Neural crest cell (in vitro differentiated cells): Measurements from ENCODE around the gene NFASC. TPM values are rescaled to one million over a fixed set of nuclear protein-coding genes. Genes with fewer than 3 reads are reported as not detected.

Source experiments
- DNase-seq: peaks from one replicate; pipeline ENCODE4 v3.0.0; 2021; ENCODE audit warnings: low read depth, mixed read lengths, low spot score
- H3K27ac Mint-ChIP-seq: one replicate; pipeline ENCODE4 v1.8.0; 2021; ENCODE audit warnings: mild to moderate bottlenecking, mixed read lengths; ENCODE audit not compliant: unreplicated experiment
- H3K27me3 Mint-ChIP-seq: 2 replicates; pipeline ENCODE4 v1.8.0; 2021; ENCODE audit warnings: low read depth, mild to moderate bottlenecking, mixed read lengths
- H3K36me3 Mint-ChIP-seq: 2 replicates; pipeline ENCODE4 v1.8.0; 2021; ENCODE audit warnings: low read depth, mild to moderate bottlenecking, mixed read lengths
- H3K4me1 Mint-ChIP-seq: 2 replicates; pipeline ENCODE4 v1.8.0; 2021; ENCODE audit warnings: mixed read lengths
- H3K4me3 Mint-ChIP-seq: one replicate; pipeline ENCODE4 v1.8.0; 2021; ENCODE audit warnings: mild to moderate bottlenecking, mixed read lengths
- H3K9me3 Mint-ChIP-seq: 2 replicates; pipeline ENCODE4 v1.8.0; 2021; ENCODE audit warnings: mixed read lengths
- CTCF ChIP-seq: fragments of 200-600 bp; sonication (generic); conservative IDR thresholded peaks from 2 replicates; pipeline ENCODE4 v1.5.0; 2021; ENCODE audit warnings: antibody characterized with exemption, mild to moderate bottlenecking
- total RNA-seq: library from RNA; stranded (reverse); gene quantifications from 2 replicates; pipeline ENCODE4 v1.2.1, GENCODE V29; 2021

NFASC gene
- total RNA-seq, 1 donor from 2014 or later = 12.9 TPM

GRCh38 chr1:205068457-205069040 is 197.9 kb downstream of the NFASC start:
- Mint-ChIP-seq H3K27me3 (no peaks in the 10 kb centered on the region), H3K36me3 (no peaks in the 10 kb centered on the region), H3K4me1 (peaks cover 8% of the 10 kb centered on the region), H3K4me3 (no peak overlapping the region), H3K27ac (no peak overlapping the region), H3K9me3 (no peaks in the 10 kb centered on the region)
- no peak for DNase-seq
- no peak for TF ChIP-seq CTCF

DNA sequence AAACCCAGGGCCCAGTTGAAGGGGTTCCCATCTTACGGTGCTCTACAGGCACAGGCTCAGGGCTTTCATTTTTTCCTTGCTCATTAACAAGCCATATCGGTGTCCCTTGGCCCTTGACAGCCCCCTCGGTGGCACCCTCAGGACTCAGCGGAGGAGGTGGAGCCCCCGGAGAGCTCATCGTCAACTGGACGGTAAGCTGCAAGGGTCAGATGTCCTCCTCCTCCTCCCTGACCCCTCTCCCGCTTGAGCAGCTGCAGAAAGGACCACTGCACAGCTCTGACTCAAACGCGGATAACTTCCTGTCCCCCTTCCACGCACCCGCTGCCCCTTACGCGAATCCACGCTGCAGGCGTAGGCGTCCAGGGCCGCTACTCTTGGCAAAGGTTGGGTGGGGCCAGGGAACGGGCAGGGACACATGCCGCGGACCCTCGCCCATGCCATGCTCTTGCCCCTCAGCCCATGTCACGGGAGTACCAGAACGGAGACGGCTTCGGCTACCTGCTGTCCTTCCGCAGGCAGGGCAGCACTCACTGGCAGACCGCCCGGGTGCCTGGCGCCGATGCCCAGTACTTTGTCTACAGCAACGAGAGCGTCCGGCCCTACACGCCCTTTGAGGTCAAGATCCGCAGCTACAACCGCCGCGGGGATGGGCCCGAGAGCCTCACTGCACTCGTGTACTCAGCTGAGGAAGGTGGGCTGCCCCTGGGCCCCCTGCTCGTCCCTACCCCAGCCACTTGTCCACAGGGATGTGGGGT is 198.9 kb downstream of the NFASC start:
- no peak for TF ChIP-seq CTCF
- H3K4me3 Mint-ChIP-seq = no peak overlapping the region
- no peaks in the 10 kb centered on the region for H3K9me3 Mint-ChIP-seq
- H3K36me3 Mint-ChIP-seq = no peaks in the 10 kb centered on the region
- DNase-seq = no peak
- no peak overlapping the region for H3K27ac Mint-ChIP-seq
- peaks cover 4% of the 10 kb centered on the region for H3K4me1 Mint-ChIP-seq
- no peaks in the 10 kb centered on the region for H3K27me3 Mint-ChIP-seq

DNA sequence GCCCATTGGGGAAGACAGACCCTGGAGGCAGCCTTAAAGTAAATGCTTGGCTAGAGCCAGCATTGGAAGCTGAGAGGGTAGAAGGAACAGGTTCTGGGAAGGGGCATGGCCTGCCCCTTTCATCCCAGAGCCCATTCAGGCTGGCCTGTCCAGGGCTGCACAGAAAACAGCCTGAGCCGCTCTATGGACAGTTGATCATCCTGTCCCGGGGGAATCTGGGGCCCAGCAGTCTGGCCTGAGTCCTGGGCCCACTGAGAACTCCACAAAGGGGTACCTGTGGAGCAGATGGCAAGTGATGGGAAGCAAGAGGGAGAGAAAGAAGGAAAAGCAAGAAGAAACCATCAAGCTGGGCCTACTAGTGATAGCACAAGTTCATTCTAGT is 200.4 kb downstream of the NFASC start:
- no peak overlapping the region for H3K4me3 Mint-ChIP-seq
- H3K27me3 Mint-ChIP-seq = no peaks in the 10 kb centered on the region
- DNase-seq = no peak
- no peaks in the 10 kb centered on the region for H3K9me3 Mint-ChIP-seq
- TF ChIP-seq CTCF = no peak
- no peaks in the 10 kb centered on the region for H3K36me3 Mint-ChIP-seq
- H3K27ac Mint-ChIP-seq = peak overlapping the region; percentile 93
- peaks cover 4% of the 10 kb centered on the region for H3K4me1 Mint-ChIP-seq

- Mint-ChIP-seq H3K27me3 (no peaks in the 10 kb centered on the region), H3K27ac (no peak overlapping the region), H3K36me3 (no peaks in the 10 kb centered on the region), H3K4me1 (peaks cover 4% of the 10 kb centered on the region), H3K9me3 (no peaks in the 10 kb centered on the region), H3K4me3 (no peak overlapping the region)
- DNase-seq = no peak
- no peak for TF ChIP-seq CTCF
These were observed 201.1 kb downstream of the NFASC start for GRCh38 chr1:205071801-205072200.

- no peaks in the 10 kb centered on the region for H3K27me3 Mint-ChIP-seq
- no peaks in the 10 kb centered on the region for H3K9me3 Mint-ChIP-seq
- no peak for TF ChIP-seq CTCF
- DNase-seq = no peak
- no peak overlapping the region for H3K4me3 Mint-ChIP-seq
- no peak overlapping the region for H3K27ac Mint-ChIP-seq
- no peaks in the 10 kb centered on the region for H3K36me3 Mint-ChIP-seq
- H3K4me1 Mint-ChIP-seq = peaks cover 4% of the 10 kb centered on the region
These were observed 201.6 kb downstream of the NFASC start for GRCh38 chr1:205072286-205072685.

Other genes with a start within 250 kb of the NFASC start
- 4.5 and 5.0 TPM in 2 replicates for gene LRRN2, start 185.1 kb upstream of the NFASC start, total RNA-seq
- gene CNTN2, start 172.3 kb downstream of the NFASC start, total RNA-seq = 24.9 and 26.3 TPM in 2 replicates
- gene TMEM81, start 213.6 kb downstream of the NFASC start, total RNA-seq = 5.4 and 6.7 TPM in 2 replicates